Vagina (tissue), 2 donors: ENCODE data around the gene C1QTNF12.
A peak's percentile ranks its signal among the peaks of the same experiment; 100 is the strongest.

ENCODE experiments used
- CTCF ChIP-seq, 3 experiments: fragments of 450-650 bp in 2 of 3; fragments of 200-600 bp in 1 of 3; sonication (generic) in 1 of 3; IDR thresholded peaks; one replicate each; pipeline ENCODE4 v1.5.1; 2017 to 2019; ENCODE audit warnings: antibody characterized with exemption in 3 of 3, mild to moderate bottlenecking in 2 of 3, moderate library complexity in 2 of 3
- POLR2AphosphoS5 ChIP-seq, 2 donors: sonication (generic); formaldehyde crosslinking; IDR thresholded peaks; one replicate each; pipeline ENCODE4 v1.9.0; 2017; ENCODE audit warnings: antibody characterized with exemption in 2 of 2, mild to moderate bottlenecking in 2 of 2, low read depth in 1 of 2; ENCODE audit not compliant: insufficient read depth in 1 of 2

DNA sequence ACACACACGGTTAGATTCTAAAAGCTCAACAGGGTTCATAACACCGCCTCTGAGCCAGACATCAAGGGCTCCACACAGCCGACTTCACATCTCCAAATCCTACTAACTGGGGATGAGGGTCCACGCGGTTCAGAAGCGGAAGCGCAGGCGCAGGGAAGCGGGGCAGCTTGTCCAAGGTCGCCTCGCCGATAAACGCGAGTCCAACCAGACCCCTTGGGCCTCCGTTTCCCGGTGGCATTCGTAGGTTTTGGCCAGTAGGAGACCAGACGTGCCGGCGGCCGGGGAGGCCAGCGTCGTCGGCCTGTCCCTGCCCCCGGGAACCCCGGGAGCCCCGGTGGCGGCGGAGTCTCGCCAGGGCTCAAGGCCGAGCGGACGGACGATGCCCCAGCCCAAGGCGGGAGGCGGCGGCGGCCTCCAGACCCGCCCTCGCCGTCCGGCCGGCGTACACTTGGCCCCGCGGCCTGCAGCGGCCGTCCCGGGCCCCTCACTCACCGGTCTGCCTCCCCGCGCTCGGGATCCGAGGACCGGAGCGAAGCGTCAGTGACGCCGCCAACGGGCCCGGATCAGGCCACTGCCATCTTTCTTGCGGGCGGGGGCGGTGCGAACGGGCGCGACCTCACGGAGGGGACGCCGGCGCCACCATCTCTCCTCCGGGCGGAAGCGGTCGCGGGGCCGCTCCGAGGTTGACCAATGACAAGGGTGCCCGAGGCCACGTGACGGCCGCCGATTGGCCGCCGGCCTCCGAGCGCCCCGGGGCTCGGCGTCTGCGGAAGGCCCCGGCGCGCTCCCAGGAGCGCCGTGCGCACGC lies 14.9 kb downstream of the C1QTNF12 start, which contains the start of gene SDF4:
- no peak for TF ChIP-seq CTCF (IDR thresholded peaks at IDR 0.05)
- peak in 1 of 2 donors; percentile 56 for TF ChIP-seq POLR2AphosphoS5 (IDR thresholded peaks at IDR 0.05; ENCODE audit: insufficient read depth in 1 of 2, low read depth in 1 of 2)
